Fibroblast of lung (primary cell): Measurements from ENCODE around the gene KIAA1755. TPM values are rescaled to one million over a fixed set of nuclear protein-coding genes. Genes with fewer than 3 reads are reported as not detected.

Experiments used
- DNase-seq, 2 donors: peaks; one replicate each; pipeline versions ENCODE4 v3.0.0 to v3.0.0-alpha.2; 2010; ENCODE audit warnings: low read depth in 2 of 2
- H2AFZ ChIP-seq: 2 replicates; pipeline ENCODE4 v1.5.1; 2012; ENCODE audit warnings: low read length, control low read depth, inconsistent platforms
- H3K27ac ChIP-seq: 2 replicates; pipeline ENCODE4 v1.5.1; 2011; ENCODE audit warnings: low read length, control low read depth; ENCODE audit not compliant: insufficient read depth
- H3K27me3 ChIP-seq: 2 replicates; pipeline ENCODE4 v1.5.1; 2011; ENCODE audit warnings: mild to moderate bottlenecking, low read length; ENCODE audit not compliant: control insufficient read depth, insufficient read depth
- H3K36me3 ChIP-seq: 2 replicates; pipeline ENCODE4 v1.5.1; 2011; ENCODE audit warnings: low read length; ENCODE audit not compliant: control insufficient read depth, insufficient read depth
- H3K4me1 ChIP-seq: 2 replicates; pipeline ENCODE4 v1.5.1; 2011; ENCODE audit warnings: low read length; ENCODE audit not compliant: control insufficient read depth, insufficient read depth; ENCODE audit errors: extremely low read depth
- H3K4me2 ChIP-seq: 2 replicates; pipeline ENCODE4 v1.5.1; 2011; ENCODE audit warnings: low read length, control low read depth; ENCODE audit not compliant: insufficient read depth; ENCODE audit errors: extremely low read depth
- H3K4me3 ChIP-seq, 4 experiments: fragments of 200-600 bp in 1 of 4; sonication (generic) in 1 of 4; replicated peaks in 1 of 4; 2 replicates each; pipeline ENCODE4 v1.5.1; 2011 to 2016; ENCODE audit warnings: low read length in 4 of 4, low read depth in 3 of 4, mild to moderate bottlenecking in 3 of 4, control low read depth in 2 of 4, inconsistent platforms in 1 of 4, mixed read lengths in 1 of 4; ENCODE audit not compliant: insufficient read depth in 1 of 4; ENCODE audit errors: control extremely low read depth in 1 of 4
- H3K79me2 ChIP-seq: 2 replicates; pipeline ENCODE4 v1.5.1; 2012; ENCODE audit warnings: mild to moderate bottlenecking, low read length, inconsistent platforms; ENCODE audit not compliant: control insufficient read depth, insufficient read depth
- H3K9ac ChIP-seq: 2 replicates; pipeline ENCODE4 v1.5.1; 2011; ENCODE audit warnings: mild to moderate bottlenecking, low read length, control low read depth; ENCODE audit not compliant: insufficient read depth
- H3K9me3 ChIP-seq: 2 replicates; pipeline ENCODE4 v1.5.1; 2012; ENCODE audit warnings: low read depth, low read length; ENCODE audit not compliant: control insufficient read depth, insufficient read depth
- H4K20me1 ChIP-seq: 2 replicates; pipeline ENCODE4 v1.5.1; 2011; ENCODE audit warnings: low read length; ENCODE audit not compliant: control insufficient read depth, insufficient read depth; ENCODE audit errors: extremely low read depth
- EZH2 ChIP-seq: IDR thresholded peaks from 2 replicates; pipeline ENCODE4 v1.5.1; 2012; ENCODE audit warnings: low read length, control low read depth, mild to moderate bottlenecking; ENCODE audit errors: missing control alignments
- polyA plus RNA-seq, 2 donors: library from polyadenylated mRNA; depleted of rRNA in 1 of 2; stranded (reverse) in 1 of 2; unstranded in 1 of 2; fragments of >200 nt; gene quantifications; 2 replicates each; pipeline ENCODE4 v1.2.1, GENCODE V29; 2011 to 2012; ENCODE audit warnings: missing spikeins in 1 of 2
- total RNA-seq: library from RNA; depleted of rRNA; stranded (reverse); fragments of >200 nt; gene quantifications from 2 replicates; pipeline ENCODE4 v1.2.1, GENCODE V29; 2014
- TF ChIP-seq, protein P1 (sequence below), 2 donors: IDR thresholded peaks in 1 of 2; conservative IDR thresholded peaks in 1 of 2; 1 replicate in 1 of 2; 2 replicates in 1 of 2; pipeline ENCODE4 v1.5.1; 2011 to 2012; ENCODE audit warnings: low read length in 2 of 2, control low read depth in 1 of 2, inconsistent platforms in 1 of 2, low read depth in 1 of 2, mild to moderate bottlenecking in 1 of 2

KIAA1755 gene
- total and polyA plus RNA-seq, 2 donors (not counting 1 experiment from before 2014, with no cell fraction given): 0.60 to 2.8 TPM

- DNase-seq: peak in 1 of 2 donors; percentile 42
- no peaks in the 10 kb centered on the region for H4K20me1 ChIP-seq
- no peak overlapping the region for H2AFZ ChIP-seq
- no peaks in the 10 kb centered on the region for H3K36me3 ChIP-seq
- no peak for TF ChIP-seq EZH2
- TF ChIP-seq, protein P1, sequence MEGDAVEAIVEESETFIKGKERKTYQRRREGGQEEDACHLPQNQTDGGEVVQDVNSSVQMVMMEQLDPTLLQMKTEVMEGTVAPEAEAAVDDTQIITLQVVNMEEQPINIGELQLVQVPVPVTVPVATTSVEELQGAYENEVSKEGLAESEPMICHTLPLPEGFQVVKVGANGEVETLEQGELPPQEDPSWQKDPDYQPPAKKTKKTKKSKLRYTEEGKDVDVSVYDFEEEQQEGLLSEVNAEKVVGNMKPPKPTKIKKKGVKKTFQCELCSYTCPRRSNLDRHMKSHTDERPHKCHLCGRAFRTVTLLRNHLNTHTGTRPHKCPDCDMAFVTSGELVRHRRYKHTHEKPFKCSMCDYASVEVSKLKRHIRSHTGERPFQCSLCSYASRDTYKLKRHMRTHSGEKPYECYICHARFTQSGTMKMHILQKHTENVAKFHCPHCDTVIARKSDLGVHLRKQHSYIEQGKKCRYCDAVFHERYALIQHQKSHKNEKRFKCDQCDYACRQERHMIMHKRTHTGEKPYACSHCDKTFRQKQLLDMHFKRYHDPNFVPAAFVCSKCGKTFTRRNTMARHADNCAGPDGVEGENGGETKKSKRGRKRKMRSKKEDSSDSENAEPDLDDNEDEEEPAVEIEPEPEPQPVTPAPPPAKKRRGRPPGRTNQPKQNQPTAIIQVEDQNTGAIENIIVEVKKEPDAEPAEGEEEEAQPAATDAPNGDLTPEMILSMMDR (conservative IDR thresholded peaks at IDR 0.05 in 1 of 2, IDR thresholded peaks at IDR 0.05 in 1 of 2; ENCODE audit: low read depth in 1 of 2, low read length in 2 of 2): no peak
- H3K4me1 ChIP-seq: peaks cover 5% of the 10 kb centered on the region
- H3K9me3 ChIP-seq: no peaks in the 10 kb centered on the region
- H3K27me3 ChIP-seq: peaks cover 12% of the 10 kb centered on the region
- no peak overlapping the region for H3K4me3 ChIP-seq
- no peak overlapping the region for H3K9ac ChIP-seq
- H3K4me2 ChIP-seq: no peak overlapping the region
- no peak overlapping the region for H3K27ac ChIP-seq
- no peaks in the 10 kb centered on the region for H3K79me2 ChIP-seq
These were observed 33.0 kb upstream of the KIAA1755 start for GRCh38 chr20:38293491-38294065.

DNA sequence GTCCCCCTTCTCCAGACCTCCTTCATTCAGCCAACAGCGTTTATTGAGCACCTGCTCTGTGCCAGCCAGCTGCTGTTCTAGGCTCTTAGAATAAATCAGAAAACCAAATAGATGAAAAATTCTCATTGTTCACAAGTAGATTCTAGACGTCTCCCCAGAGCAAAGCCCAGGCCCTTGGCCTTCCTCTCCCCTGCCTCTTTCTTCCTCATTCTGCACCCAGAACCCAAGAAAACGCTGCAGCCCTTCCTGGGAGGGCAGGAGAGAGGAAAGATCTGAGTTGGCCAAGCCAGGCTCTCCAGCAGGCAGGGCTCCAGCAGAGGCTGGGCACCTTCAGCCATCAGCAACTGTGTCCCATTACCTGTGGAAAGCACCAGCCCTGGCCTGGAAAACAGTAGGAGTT, 31.4 kb upstream of the KIAA1755 start:
- Histone ChIP-seq H3K9ac (no peak overlapping the region), H3K27ac (no peak overlapping the region), H4K20me1 (no peaks in the 10 kb centered on the region), H3K36me3 (no peaks in the 10 kb centered on the region), H2AFZ (no peak overlapping the region), H3K79me2 (no peaks in the 10 kb centered on the region), H3K4me3 (no peak overlapping the region), H3K4me2 (no peak overlapping the region), H3K9me3 (no peaks in the 10 kb centered on the region), H3K27me3 (peaks cover 12% of the 10 kb centered on the region), H3K4me1 (peaks cover 5% of the 10 kb centered on the region)
- TF ChIP-seq, protein P1 (conservative IDR thresholded peaks at IDR 0.05 in 1 of 2, IDR thresholded peaks at IDR 0.05 in 1 of 2; ENCODE audit: low read depth in 1 of 2, low read length in 2 of 2): no peak
- no peak for TF ChIP-seq EZH2
- DNase-seq: no peak

DNA sequence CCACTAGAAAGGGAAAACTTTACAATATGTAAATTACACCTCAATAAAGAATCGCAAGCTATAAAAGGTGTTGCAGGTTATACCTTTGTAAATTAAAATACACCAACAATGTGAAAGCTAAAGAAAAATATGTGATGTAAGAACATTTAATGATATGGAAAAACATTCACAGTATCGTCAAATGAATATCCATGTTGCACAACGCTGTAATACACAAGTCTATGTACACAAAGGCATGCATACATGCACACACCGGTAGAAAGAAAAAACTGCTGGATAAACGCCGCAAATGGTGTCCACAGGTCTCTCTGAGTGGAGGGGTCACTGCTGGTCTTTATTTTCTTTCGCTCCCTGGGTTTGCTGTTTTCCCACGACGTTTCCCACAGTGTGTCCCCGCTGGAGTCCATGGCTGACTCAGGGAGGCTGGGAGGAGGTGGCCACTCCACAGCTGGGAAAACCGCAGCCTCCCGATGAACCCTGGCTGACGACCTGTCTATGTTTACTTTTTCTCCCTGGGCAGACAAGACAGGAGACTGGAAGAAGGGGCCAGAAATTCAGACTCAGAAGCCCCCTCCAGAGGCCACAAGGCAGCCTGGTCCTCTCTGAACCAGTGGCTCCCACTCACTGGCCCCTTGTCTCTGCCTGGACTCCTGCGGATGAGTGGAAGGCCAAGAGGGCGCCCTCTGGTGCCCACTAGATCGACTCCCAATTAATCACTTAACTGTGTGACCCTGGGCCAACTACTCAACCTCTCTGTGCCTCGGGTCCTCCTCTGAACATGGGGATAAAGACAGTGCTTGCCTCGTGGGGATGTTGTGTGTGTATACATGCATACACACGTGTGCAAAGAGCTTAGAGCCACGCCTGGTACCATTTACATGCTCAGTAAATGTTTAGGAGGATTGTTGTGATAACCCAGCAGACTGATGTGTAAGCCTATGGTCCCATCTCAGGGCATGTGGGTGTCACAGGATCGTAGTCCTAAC, 30.6 kb upstream of the KIAA1755 start:
- peak overlapping the region in 1 of 4 experiments; percentile 14 for H3K4me3 ChIP-seq
- no peaks in the 10 kb centered on the region for H3K9me3 ChIP-seq
- no peaks in the 10 kb centered on the region for H3K36me3 ChIP-seq
- peak overlapping the region; percentile 13 for H3K4me2 ChIP-seq
- DNase-seq: peak; percentile 83 to 91
- H3K27ac ChIP-seq: no peak overlapping the region
- peaks cover 12% of the 10 kb centered on the region for H3K27me3 ChIP-seq
- no peak overlapping the region for H3K9ac ChIP-seq
- peaks cover 5% of the 10 kb centered on the region for H3K4me1 ChIP-seq
- no peaks in the 10 kb centered on the region for H3K79me2 ChIP-seq
- no peak overlapping the region for H2AFZ ChIP-seq
- TF ChIP-seq, protein P1 (conservative IDR thresholded peaks at IDR 0.05 in 1 of 2, IDR thresholded peaks at IDR 0.05 in 1 of 2; ENCODE audit: low read depth in 1 of 2, low read length in 2 of 2): peak; percentile 57 to 58
- TF ChIP-seq EZH2: no peak
- no peaks in the 10 kb centered on the region for H4K20me1 ChIP-seq
